ENCODE results near the gene LCN1. TPM values are rescaled to one million over a fixed set of nuclear protein-coding genes. Genes with fewer than 3 reads are reported as not detected.

LCN1 gene
- total RNA-seq, 6 donors from 2014 or later: not detected

DNA sequence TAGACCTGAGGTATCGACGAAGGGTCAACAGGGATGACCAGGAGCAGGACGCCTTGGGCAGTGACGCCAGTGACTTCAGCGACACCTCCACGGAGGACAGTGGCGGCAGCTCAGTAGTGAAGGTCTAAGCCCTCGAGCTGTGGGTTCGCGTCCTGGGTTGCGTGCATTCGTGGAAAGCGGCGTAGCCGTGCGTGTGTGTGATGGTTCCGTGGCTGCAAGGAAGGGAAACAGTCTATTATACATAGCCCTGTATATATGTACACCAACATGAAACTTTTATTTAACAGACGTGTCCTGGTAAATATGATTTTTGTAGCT is 33.3 kb upstream of the LCN1 start:
- Histone ChIP-seq H3K4me1 (no peaks in the 10 kb centered on the region), H3K27ac (no peak overlapping the region), H3K4me3 (no peak overlapping the region), H3K27me3 (no peaks in the 10 kb centered on the region), H3K9me3 (no peaks in the 10 kb centered on the region), H3K36me3 (peaks cover 6 to 60% (median 52%) of the 10 kb centered on the region in 4 donors)
- TF ChIP-seq, protein P1, sequence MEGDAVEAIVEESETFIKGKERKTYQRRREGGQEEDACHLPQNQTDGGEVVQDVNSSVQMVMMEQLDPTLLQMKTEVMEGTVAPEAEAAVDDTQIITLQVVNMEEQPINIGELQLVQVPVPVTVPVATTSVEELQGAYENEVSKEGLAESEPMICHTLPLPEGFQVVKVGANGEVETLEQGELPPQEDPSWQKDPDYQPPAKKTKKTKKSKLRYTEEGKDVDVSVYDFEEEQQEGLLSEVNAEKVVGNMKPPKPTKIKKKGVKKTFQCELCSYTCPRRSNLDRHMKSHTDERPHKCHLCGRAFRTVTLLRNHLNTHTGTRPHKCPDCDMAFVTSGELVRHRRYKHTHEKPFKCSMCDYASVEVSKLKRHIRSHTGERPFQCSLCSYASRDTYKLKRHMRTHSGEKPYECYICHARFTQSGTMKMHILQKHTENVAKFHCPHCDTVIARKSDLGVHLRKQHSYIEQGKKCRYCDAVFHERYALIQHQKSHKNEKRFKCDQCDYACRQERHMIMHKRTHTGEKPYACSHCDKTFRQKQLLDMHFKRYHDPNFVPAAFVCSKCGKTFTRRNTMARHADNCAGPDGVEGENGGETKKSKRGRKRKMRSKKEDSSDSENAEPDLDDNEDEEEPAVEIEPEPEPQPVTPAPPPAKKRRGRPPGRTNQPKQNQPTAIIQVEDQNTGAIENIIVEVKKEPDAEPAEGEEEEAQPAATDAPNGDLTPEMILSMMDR (IDR thresholded peaks at IDR 0.05): no peak
- no peak for TF ChIP-seq EP300 (IDR thresholded peaks at IDR 0.05)
- no peak for TF ChIP-seq POLR2A (IDR thresholded peaks at IDR 0.05)
- TF ChIP-seq POLR2AphosphoS5 (IDR thresholded peaks at IDR 0.05): no peak
- WGBS, 2 donors: 92 to 97% methylated on average over 18 of the region's 18 CpGs
- no peak for DNase-seq
- ATAC-seq (ENCODE audit: low FRiP score in 2 of 2): no peak

DNA sequence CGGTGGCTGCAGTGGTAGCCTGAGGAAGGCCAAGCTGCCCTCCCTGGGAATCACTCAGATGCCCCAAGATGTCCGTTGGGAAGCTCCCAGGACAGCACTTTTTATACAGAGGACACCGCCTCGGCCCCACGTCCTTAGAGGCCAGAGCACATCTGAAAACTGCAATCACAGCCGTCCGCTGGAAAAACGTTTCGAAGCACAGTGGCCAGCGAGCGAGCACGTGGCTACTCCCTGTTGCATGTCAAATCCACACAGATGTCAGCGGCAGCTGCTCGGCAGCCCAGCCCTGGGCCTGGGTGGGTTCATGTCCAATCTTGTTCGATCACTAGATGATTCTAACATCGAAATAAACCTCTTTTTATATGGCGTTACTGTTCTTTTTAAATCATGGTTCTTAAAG is 32.7 kb upstream of the LCN1 start:
- no peak for DNase-seq
- no peak overlapping the region for H3K4me3 ChIP-seq
- H3K36me3 ChIP-seq: peaks cover 6 to 60% (median 51%) of the 10 kb centered on the region in 4 donors
- H3K9me3 ChIP-seq: no peaks in the 10 kb centered on the region
- H3K27ac ChIP-seq: no peak overlapping the region
- TF ChIP-seq POLR2A (IDR thresholded peaks at IDR 0.05) (no peak), EP300 (IDR thresholded peaks at IDR 0.05) (no peak), POLR2AphosphoS5 (IDR thresholded peaks at IDR 0.05) (no peak)
- TF ChIP-seq, protein P1 (IDR thresholded peaks at IDR 0.05): no peak
- H3K27me3 ChIP-seq: no peaks in the 10 kb centered on the region
- H3K4me1 ChIP-seq: no peaks in the 10 kb centered on the region
- WGBS, 2 donors: 94 to 96% methylated on average over 17 of the region's 17 CpGs
- no peak for ATAC-seq (ENCODE audit: low FRiP score in 2 of 2)

DNA sequence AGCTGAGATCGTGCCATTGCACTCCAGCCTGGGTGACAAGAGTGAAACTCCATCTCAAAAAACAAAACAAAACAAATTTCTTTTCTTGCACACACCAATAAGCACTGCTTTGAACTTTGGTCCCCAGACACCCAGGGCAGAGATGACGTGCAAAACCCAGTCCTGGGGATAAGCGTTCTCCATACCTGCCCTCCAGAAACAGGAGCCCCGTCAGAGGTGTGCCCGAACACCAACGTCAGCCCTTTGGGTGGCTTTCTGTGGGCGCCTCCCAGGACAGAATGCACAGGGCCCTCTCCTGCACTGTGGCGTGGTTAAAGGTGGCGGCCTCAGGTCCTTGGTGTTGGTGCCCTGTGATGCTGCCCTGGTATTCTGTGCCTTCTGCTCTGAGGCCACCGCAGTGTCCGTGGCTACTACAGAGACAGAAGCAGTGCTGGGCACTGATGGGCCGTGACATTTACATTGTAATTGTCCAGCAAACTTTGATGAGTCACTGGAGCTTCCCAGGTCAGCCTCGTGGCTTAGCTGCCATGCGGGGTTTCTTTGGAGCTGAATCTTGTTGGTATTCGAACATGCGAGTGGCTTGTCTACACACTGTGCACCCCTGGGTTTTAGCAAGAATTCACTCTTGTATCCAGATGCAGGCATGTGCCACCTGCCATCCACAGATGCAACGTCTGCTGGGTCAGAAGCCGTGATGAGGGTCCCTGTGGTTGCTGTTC is 31.9 kb upstream of the LCN1 start:
- DNase-seq (no peak), ATAC-seq (ENCODE audit: low FRiP score in 2 of 2) (peak in 1 of 2 donors; percentile 24)
- H3K27ac ChIP-seq: no peak overlapping the region
- no peaks in the 10 kb centered on the region for H3K4me1 ChIP-seq
- TF ChIP-seq POLR2A (IDR thresholded peaks at IDR 0.05) (no peak), POLR2AphosphoS5 (IDR thresholded peaks at IDR 0.05) (no peak), EP300 (IDR thresholded peaks at IDR 0.05) (no peak)
- TF ChIP-seq, protein P1 (IDR thresholded peaks at IDR 0.05): no peak
- H3K9me3 ChIP-seq: no peaks in the 10 kb centered on the region
- 91 to 93% methylated on average over 12 to 18 of the region's 18 CpGs for WGBS, 2 donors
- H3K36me3 ChIP-seq: peaks cover 6 to 53% (median 43%) of the 10 kb centered on the region in 4 donors
- H3K4me3 ChIP-seq: no peak overlapping the region
- no peaks in the 10 kb centered on the region for H3K27me3 ChIP-seq

DNA sequence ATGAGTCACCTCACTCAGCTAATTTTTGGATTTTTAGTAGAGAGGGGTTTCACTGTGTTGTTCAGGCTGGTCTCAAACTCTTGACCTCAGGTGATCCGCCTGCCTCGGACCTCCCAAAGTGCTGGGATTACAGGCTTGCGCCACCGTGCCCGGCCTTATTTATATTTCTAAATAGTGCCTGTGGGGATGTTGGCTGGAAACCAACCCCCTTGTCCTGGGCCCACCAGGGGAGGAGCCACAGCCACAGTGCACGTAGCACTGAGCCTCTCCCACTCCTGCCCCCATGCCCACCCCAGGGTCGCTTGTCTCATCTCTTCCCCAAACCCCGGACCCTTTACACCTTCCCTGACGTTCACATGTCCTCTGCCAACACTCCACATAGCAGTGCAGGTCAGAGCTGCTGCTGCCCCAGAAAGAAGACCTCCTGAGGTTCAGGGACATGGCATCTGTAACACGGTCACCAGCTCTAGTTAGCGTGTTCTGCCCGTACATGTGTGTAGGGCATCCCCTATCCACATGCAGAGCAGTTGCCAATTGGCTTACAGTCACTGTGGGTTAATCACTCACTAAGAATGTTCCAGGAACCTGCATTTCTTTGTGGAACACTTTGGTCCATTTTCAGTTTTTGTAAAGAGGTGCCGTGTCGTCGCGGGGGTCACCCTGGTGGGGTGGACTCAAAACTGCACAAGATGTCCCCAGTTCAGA is 30.9 kb upstream of the LCN1 start:
- ATAC-seq (ENCODE audit: low FRiP score in 2 of 2) (peak in 1 of 2 donors; percentile 13), DNase-seq (no peak)
- Histone ChIP-seq H3K36me3 (peaks cover 6 to 43% (median 34%) of the 10 kb centered on the region in 4 donors), H3K27ac (no peak overlapping the region), H3K9me3 (no peaks in the 10 kb centered on the region), H3K27me3 (no peaks in the 10 kb centered on the region), H3K4me3 (no peak overlapping the region), H3K4me1 (no peaks in the 10 kb centered on the region)
- 92 to 93% methylated on average over 16 of the region's 16 CpGs for WGBS, 2 donors
- no peak for TF ChIP-seq POLR2AphosphoS5 (IDR thresholded peaks at IDR 0.05)
- TF ChIP-seq POLR2A (IDR thresholded peaks at IDR 0.05): no peak
- no peak for TF ChIP-seq EP300 (IDR thresholded peaks at IDR 0.05)

DNA sequence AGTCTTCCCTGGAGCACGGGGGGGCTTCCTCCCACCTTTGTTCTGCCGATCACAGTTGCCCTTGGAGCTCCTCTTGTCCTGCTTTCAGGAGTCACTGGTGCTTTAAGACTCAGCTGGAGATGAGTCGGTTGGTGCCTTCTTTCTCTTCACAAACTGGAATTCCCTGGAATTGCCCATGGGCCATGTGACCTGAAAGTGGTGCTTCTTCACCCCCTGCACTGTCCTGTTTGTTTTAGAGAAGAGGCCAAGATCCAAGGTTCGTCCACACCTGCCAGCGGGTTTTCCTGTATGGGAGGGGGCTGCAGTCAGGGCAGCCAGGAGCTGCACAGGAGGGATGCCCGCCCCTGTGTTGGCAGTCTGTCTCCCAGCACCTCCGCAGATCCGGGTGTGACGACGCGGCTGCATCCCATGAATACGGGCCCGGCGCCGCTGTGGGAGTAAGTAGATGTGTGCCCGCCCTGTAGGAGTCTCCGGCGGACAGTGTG is 30.2 kb upstream of the LCN1 start:
- TF ChIP-seq, protein P1 (IDR thresholded peaks at IDR 0.05): no peak
- TF ChIP-seq POLR2A (IDR thresholded peaks at IDR 0.05): no peak
- TF ChIP-seq EP300 (IDR thresholded peaks at IDR 0.05): no peak
- no peak for TF ChIP-seq POLR2AphosphoS5 (IDR thresholded peaks at IDR 0.05)
- ATAC-seq (ENCODE audit: low FRiP score in 2 of 2): no peak
- Histone ChIP-seq H3K4me3 (no peak overlapping the region), H3K9me3 (no peaks in the 10 kb centered on the region), H3K27ac (no peak overlapping the region), H3K27me3 (no peaks in the 10 kb centered on the region), H3K4me1 (no peaks in the 10 kb centered on the region), H3K36me3 (peaks cover 4 to 36% (median 27%) of the 10 kb centered on the region in 4 donors)
- no peak for DNase-seq
- 86 to 87% methylated on average over 15 to 18 of the region's 18 CpGs for WGBS, 2 donors

Measured in upper lobe of left lung (tissue), 6 donors.